Skin epidermis (tissue), 12 donors: ENCODE results near the gene PKP3.
"Not testable (repeated sequence)": the region's sequence is repeated elsewhere in the genome, so short reads cannot be mapped to it uniquely, and the experiment has no call there.

Experiments
- H3K27ac ChIP-seq, 21 experiments: fragments of 200-600 bp; sonication (generic) in 11 of 21; one replicate each; pipeline ENCODE4 v1.5.0; 2020; ENCODE audit warnings: mild to moderate bottlenecking in 3 of 21, inconsistent platforms in 2 of 21, moderate library complexity in 2 of 21
- H3K4me3 ChIP-seq, 7 experiments: fragments of 200-600 bp; sonication (generic) in 2 of 7; one replicate each; pipeline ENCODE4 v1.5.0; 2020; ENCODE audit warnings: inconsistent platforms in 2 of 7, mild to moderate bottlenecking in 2 of 7, moderate library complexity in 1 of 7

PKP3 gene

DNA sequence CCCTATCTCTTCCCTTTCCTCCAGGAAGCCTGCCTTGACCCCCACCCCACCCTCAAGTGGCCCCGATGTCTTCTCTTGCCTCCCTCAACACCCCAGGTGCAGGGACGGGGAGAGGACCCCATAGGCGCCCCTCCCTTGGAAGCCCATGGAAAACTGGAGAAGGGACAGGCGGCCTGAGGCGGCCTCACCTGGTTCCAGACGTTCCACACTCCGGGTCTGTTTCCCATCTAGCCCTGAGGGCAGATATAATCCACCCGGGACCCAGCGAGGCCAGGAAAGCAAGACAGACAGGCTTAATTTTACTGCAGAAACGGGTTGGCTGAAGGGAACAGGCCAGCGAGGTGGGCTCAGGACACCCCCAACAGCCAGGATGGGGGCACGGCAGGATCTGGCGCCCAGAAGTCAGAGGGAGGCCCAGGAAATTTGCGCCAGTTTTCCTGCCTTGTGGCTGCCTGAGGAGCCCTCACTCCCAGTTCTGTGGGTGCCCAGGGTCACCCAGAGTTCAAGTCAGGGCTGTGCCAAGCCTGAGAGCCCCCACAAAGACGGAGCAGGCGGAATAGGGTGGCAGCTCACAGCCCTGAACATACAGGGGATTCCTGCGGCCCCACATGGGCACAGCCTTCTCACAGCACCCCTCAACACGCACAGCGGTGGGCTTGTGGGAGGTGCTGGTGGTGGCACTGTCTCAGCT, 23.8 kb downstream of the PKP3 start:
- Histone ChIP-seq H3K27ac (peak overlapping the region in 12 of 21 experiments; percentile 16 to 95 (median 84)), H3K4me3 (peak overlapping the region; percentile 45 to 66 (median 57))

DNA sequence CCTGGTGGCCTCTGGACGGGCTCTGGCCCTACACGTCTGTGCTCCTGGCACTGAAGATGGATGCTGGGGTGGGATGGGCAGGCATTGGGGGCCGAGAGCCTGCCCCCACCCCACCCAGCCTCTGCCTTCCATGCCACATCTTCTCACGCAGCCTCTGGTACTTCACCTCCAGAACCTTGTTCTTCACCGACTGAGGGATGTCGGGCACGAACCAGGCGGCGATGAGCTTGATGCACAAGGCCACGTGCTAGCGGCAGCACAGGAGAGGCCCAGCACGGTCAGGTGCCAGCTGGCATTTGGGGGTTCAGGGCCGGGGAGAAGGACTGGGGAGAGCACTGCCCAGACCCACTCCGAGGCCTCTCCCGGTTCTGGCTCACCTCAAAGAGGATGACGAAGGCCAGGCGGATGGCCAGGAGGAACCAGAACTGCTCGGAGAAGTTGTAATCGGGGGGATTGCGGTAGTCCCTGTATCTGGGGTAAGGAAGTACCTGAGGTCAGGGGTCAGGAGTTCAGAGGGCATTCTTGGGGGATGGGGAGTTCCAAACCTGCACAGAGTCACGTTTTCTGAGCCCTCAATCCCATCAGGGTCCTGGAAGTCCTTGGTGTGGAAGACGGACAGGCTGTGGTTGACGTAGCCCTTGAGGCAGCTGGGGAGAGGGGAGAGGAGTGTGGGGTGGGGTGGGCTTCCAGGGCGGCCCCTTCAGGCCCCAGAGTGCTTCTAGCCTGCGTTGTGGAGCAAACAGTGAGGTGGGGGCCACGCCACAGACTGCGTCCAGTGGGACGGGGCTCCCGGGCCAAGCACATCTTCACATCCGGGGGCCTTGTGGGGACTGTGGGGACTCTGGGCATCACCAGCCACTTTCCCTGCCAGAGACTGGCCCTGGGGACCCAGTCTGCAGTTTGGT, 24.6 kb downstream of the PKP3 start:
- Histone ChIP-seq H3K27ac (no peak overlapping the region), H3K4me3 (peak overlapping the region in 1 of 7 experiments; percentile 59)

DNA sequence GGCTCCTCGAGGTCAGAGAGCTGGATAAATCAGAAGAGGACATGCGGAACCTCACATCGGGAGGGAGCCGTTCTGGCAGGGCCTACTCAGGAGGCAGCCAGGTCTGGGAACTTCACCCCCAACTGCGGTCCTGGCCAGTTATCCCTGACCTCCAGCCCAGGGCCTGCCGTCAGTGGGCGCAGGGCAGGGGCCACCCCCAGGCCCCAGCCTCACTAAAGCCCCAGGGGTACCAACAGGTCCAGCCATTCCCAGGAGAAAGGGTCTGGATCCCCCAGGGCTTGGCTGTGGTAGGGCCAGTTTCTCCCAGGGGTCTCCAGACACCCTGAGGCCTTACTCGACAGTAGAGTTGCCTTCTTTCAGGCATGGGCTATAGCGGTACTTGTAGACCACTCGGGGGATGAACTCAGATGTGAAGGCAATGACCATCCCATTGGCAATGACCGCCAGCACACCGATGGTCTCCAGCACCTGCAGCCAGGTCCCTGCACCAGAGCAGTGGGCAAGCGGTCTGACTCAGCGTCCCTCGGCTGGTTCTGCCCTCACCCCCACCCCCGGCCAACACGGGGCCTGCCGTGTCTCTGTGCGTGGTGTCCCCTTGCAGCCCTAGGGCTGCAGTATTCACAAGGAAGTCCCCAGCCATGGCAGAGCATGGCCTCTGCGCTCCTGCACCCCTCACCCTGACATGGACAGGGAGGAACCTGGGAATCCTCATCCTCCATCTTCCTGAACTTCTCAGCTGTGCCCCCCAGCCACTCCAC, 25.4 kb downstream of the PKP3 start:
- H3K4me3 ChIP-seq = no peak overlapping the region
- no peak overlapping the region for H3K27ac ChIP-seq

DNA sequence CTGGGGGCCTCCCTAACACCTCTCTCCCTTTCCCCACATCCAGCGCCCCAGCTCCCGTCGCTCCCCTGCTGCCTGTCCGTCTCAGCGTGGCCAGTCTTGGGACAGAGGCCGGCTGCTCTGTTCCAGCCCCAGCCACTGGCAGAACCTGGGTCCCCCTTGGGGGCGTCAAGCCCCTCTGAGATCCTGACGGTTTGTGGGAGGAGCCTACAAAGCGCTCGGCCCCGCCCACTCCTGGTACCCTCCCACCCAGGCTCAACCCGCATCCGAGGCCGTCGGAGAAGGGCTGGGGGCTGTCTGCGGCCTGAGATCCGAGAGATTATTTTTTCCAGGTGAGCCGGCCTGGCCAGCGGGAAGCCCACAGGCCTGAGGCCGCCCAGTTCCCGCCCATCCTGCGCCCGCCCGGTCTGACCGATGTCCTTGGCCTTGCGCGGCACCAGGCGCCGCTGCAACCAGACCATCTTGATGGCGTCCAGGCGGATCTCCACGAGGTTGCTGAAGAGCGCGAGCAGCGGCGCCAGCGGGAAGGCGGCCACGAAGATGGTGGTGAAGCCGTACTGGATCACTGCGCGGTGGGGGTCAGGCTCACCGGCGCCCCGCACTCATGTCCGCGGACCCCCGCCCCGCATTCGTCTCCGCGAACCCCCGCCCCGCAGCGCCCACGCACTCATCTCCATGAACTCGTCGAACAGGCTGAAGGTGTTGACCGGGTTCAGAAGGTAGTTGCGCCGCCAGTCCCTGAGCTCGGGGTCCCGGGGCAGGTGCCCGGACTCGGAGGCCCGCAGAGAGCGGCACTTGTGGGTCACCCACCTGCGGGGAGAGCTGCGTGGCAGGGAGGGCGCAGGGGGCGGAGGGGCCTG, 26.3 kb downstream of the PKP3 start:
- Histone ChIP-seq H3K4me3 (no peak overlapping the region), H3K27ac (no peak overlapping the region)

DNA sequence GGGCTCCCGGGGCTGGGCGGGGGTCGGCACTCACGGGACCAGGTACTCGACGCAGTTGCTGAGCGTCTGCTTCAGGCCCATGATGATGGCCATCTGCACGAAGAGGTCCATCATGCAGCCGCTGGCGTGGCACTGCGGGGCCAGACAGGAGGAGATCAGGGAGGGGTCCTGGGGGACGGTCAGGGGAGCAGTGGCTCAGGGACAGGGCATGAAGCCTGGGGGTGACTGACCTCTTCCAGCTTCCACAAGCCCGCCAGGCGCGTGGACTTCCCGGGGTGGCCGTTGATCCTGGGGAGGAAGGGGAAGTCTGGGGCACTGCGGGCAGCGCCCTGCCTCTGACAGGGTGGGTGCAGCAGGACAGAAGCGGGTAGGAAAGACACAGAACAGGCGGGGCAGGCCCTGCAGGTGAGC, 26.9 kb downstream of the PKP3 start:
- no peak overlapping the region for H3K4me3 ChIP-seq

DNA sequence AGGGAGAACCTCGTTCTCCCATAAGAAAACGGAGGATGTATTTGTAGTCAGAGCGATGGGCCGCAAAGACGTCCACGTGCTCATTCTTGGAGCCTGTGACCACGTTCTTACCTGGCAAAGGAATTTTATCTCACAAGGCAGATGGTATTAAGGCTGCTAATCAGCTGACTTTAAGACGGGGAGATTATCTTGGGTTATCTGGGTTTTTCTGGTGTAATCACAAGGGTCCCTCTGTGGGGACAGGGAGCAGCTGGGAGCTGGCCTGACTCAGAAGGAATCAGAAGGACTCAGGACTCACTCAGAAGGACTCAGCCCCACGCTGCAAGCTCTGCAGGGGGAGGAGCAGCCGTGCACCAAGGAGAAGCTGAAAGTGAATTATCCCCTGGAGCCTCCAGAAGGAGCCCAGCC, 28.2 kb downstream of the PKP3 start:
- no peak overlapping the region for H3K27ac ChIP-seq
- no peak overlapping the region for H3K4me3 ChIP-seq

More for the DNA sequence above, 26.9 kb downstream of the PKP3 start:
- H3K27ac ChIP-seq = no peak overlapping the region

DNA sequence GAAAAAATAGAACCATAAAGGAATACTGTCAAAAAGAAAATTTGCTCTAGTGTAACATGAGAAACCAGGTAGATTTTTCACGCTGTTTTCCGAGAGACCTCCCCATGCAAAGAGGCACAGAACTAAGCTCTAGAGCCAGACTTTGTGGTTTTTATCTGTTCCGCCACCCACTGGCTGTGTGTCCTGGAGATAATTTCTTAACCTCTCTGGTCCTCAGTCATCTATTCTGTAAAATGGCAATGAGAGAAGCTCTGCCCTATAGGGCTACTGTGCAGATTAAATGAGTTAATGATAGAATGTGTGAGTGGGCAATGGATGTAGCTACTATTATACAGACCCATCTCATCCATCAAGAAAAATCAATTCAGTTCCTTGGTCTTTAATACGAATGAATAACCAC, 30.2 kb downstream of the PKP3 start:
- H3K27ac ChIP-seq = no peak overlapping the region
- H3K4me3 ChIP-seq = no peak overlapping the region

DNA sequence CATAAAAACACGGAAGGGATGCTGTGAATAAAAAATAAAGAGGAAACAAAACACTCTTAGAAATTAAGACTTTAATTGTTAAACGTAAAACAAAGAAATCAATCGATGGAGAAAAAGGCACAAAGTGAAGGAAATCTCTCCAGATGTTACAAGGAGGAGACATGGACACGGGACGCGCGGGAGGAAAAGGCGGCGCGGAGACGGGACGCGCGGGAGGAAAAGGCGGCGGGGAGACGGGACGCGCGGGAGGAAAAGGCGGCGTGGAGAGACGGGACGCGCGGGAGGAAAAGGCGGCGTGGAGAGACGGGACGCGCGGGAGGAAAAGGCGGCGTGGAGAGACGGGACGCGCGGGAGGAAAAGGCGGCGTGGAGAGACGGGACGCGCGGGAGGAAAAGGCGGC, 30.8 kb downstream of the PKP3 start:
- H3K4me3 ChIP-seq, H3K27ac ChIP-seq: not testable (repeated sequence)

DNA sequence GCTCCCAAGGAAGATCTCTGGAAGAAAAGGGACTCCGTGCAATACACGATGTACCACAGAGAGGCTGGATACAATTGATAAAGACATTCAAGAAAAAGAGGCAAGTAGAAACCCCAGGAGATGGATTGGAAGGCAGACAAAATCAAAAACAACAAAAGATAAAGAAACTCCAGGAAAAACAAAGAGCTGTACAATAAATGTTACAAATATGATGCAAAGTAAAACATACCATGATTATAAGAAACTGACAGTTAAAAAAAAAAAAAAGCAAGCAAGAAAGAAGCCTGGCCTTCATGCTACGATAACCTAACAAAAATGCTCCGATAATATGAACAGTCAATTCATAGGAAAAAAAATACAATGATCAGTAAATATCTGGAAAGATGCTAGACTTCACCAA, 31.3 kb downstream of the PKP3 start:
- Histone ChIP-seq H3K27ac (no peak overlapping the region), H3K4me3 (no peak overlapping the region)

DNA sequence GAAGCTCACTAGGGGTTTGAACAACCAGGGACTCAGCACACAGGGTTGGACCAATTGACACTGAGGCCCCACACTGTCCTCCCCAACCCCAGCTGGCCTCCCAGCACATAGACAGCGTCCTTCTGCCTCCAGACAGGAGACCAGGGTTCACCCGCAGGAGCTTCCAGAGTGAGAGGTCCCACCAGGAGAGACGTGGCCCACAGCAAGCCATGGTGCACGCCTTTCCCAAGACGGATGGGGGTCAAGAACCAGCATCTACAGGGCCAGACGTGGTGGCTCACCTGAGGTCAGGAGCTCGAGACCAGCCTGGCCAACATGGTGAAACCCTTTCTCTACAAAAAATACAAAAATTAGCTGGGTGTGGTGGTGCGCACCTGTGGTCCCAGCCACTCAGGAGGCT, 32.8 kb downstream of the PKP3 start:
- Histone ChIP-seq H3K4me3 (no peak overlapping the region), H3K27ac (no peak overlapping the region)

DNA sequence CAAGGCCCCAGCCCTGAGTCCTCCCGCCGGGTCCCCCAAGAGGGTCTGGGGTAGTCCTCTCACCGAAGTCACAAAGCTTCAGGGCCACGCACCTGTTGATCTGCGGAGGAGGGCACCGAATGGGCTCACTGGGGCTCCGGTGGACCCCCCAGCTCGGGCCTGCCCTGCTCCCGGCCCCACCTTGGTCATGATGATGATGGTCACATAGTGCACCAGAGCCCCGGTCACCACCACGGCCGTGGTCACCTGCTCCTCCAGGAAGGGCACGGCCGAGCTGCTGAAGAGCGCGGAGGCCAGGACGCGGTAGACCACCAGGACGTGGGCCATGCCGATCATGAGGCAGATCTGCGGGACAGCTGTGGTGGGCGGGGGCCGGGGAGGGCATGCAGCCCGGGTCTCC, 34.3 kb downstream of the PKP3 start:
- H3K4me3 ChIP-seq = no peak overlapping the region
- H3K27ac ChIP-seq = no peak overlapping the region

DNA sequence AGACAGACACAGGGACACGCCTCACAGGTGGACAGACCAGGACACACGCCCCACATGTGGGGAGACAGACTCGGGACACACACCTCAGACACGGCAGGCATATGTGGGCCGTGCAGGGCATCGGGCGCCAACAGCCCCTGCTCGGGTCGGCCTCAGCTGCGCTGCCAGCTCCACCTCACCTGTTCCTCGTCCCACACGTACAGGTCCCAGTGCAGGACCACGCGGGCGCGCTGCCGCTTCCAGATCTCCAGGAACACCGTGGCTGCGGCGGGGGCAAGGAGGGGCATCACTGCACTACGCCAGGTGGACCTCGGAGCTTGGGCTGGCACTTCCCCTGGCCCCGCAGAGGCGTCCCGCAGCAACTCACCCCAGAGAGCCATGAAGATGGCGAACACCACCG, 35.4 kb downstream of the PKP3 start:
- no peak overlapping the region for H3K4me3 ChIP-seq

DNA sequence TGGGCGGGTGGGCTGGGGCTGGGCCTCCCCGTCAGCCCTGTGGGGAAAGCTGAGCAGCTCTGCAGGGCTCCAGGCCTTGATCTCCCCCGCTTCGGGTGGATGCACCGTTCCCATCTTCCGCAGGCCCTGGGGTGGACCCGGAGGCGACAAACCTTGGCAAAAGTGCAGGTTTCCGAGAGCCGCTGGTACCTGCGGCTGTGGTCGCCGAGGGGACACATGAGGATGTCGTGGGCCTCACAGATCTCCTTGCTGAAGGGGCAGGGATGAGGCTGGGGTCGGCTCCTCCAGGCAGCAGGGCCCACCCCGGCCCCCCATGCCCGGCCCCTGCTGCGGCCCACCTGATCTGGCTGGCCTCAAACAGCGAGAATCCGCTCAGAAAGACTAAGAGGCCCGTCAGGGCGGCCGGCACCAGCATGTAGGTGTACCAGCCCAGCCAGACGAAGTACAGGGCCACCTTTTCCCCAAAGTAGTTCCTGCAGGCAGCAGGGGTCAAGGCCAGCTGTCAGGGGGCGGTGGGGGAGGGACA, 36.0 kb downstream of the PKP3 start:
- no peak overlapping the region for H3K27ac ChIP-seq
- no peak overlapping the region for H3K4me3 ChIP-seq

More for the DNA sequence above, 35.4 kb downstream of the PKP3 start:
- H3K27ac ChIP-seq = no peak overlapping the region

DNA sequence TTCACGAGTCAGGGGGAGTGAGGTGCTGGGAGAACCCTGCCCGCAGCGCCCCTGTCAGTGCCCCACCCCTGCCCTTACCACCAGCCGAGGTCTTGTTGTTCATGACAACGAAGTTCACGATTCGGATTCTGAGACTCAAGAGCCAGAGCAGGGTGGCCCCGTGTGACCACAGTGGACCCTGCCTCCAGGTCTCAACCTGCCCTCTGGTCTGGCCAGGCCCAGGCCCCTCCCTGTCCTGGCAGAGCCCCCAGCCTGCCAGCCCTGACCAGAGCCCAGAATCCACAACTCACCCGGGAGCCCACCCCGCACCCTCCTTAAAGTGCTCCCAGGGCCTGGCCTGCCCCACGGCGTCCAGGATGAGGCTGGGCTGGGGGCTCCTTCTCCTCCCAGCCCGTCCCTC, 37.9 kb downstream of the PKP3 start:
- Histone ChIP-seq H3K27ac (no peak overlapping the region), H3K4me3 (no peak overlapping the region)

DNA sequence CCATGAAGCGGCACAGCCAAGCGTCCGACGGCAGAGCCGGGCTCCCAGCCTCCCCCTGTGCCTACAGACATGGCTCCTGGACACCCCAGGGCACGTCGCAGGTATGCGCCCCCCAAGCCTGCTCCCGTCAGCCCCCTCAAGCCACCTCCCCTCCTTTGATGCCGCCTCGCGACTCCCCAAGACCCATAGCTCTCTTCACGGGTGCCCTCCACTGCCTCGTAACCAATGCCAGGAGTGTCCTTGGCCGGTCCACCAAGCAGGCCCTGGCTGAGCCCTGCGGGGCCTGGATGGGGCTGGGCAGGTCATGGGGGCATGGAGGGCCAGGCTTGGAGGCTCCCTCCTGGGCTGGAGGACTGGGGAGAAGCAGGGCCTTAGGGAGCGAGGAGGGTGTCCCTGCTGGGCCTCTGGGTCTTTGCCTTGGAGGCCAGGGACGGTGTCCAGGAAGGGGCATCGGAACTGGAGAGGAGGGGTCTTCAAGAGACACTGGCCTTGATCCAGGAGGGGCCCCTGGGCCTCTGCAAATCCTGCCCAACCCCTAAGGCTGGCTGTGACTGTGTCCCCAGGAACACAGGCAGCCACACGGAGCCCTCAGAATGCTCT, 38.6 kb downstream of the PKP3 start:
- H3K27ac ChIP-seq = no peak overlapping the region

DNA sequence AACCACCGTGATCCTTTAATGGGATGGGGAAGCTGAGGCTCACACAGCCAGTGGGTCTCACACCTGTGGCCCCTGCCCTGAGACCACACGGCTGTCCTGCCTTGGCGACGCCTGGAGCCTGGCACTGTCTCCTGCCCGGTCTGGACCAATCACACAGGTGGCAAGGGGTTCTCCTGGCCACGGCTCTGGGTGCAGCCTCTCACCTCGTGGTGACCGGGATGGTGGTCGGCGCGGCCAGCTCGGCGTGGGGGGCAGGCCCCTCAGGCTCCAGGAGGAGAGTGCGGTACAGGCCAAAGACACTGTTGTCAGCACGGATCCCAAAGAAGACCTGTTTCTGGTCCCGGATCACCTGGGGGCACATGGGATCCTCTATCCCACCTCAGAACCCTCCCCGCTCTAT, 39.1 kb downstream of the PKP3 start:
- H3K4me3 ChIP-seq = no peak overlapping the region
- no peak overlapping the region for H3K27ac ChIP-seq

More for the DNA sequence above, 38.6 kb downstream of the PKP3 start:
- H3K4me3 ChIP-seq = no peak overlapping the region

DNA sequence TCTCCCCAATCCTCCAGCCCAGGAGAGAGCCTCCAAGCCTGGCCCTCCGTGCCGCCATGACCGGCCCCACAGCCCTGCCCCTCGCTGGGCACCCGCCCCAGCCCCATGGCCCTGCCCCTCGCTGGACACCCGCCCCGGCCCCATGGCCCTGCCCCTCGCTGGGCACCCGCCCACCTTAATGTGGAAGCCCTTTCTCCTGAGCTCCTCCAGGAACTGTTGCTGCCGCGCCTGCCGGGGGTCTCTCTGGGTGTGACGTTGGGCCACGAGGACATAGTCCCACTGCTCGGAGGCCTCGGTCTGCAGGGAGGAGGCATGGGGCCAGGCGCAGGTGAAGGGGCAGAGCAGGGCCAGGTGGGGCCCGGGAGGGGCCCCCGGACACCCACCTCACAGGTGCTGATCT, 39.6 kb downstream of the PKP3 start:
- Histone ChIP-seq H3K27ac (no peak overlapping the region), H3K4me3 (no peak overlapping the region)

DNA sequence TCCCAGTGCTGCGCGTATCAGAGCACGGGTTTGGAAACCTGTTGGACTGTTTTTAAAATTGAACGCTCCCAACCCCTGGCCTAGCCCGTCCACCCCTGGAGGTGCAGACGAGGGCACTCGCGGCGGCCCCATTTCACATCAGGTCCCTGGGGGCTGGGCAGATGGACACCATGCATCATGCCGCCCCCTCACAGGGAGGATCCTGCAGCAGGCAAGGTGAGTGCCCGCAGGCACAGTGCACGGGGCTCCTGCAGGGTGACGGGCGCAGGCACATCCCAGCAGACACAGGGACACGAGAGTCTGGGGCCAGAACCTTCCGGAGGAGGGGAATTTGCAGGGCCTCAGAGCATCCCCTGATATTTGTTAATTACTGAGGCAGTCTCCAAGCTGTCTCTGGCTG, 40.5 kb downstream of the PKP3 start:
- no peak overlapping the region for H3K27ac ChIP-seq
- H3K4me3 ChIP-seq = no peak overlapping the region
